HFF-Myc (cell line): ENCODE data around the gene RNLS.

Source experiments
- DNase-seq: peaks from one replicate; pipeline ENCODE4 v3.0.0-alpha.2; 2011; ENCODE audit warnings: low read depth; ENCODE audit errors: extremely low read depth
- H3K4me3 ChIP-seq: replicated peaks from 2 replicates; pipeline ENCODE4 v1.5.1; 2011; ENCODE audit warnings: low read depth, mild to moderate bottlenecking, control low read depth, low read length
- CTCF ChIP-seq: IDR thresholded peaks from 2 replicates; pipeline ENCODE4 v1.5.1; 2012; ENCODE audit warnings: mild to moderate bottlenecking, low read depth, low read length, control low read depth; ENCODE audit errors: missing control alignments

The RNLS gene

GRCh38 chr10:88544140-88544870, 38.8 kb downstream of the RNLS start:
- no peak for DNase-seq
- no peak for TF ChIP-seq CTCF
- no peak overlapping the region for H3K4me3 ChIP-seq

- DNase-seq = no peak
- TF ChIP-seq CTCF = no peak
- no peak overlapping the region for H3K4me3 ChIP-seq
These were observed 40.6 kb downstream of the RNLS start for GRCh38 chr10:88542522-88542921.

- TF ChIP-seq CTCF = no peak
- no peak overlapping the region for H3K4me3 ChIP-seq
- no peak for DNase-seq
These were observed 41.9 kb downstream of the RNLS start for GRCh38 chr10:88541116-88541626.

- no peak for TF ChIP-seq CTCF
- DNase-seq = no peak
- no peak overlapping the region for H3K4me3 ChIP-seq
These were observed 42.8 kb downstream of the RNLS start for GRCh38 chr10:88540351-88540750.

GRCh38 chr10:88538048-88538447, 45.1 kb downstream of the RNLS start:
- H3K4me3 ChIP-seq = no peak overlapping the region
- no peak for TF ChIP-seq CTCF
- DNase-seq = no peak

GRCh38 chr10:88537322-88537721, 45.8 kb downstream of the RNLS start:
- no peak for TF ChIP-seq CTCF
- H3K4me3 ChIP-seq = no peak overlapping the region
- DNase-seq = no peak
